Aorta (tissue), 5 donors: ENCODE results near the gene CHAT. TPM values are rescaled to one million over a fixed set of nuclear protein-coding genes. Genes with fewer than 3 reads are reported as not detected.
"Not testable (repeated sequence)": the region's sequence is repeated elsewhere in the genome, so short reads cannot be mapped to it uniquely, and the experiment has no call there.

ENCODE experiments used
- ATAC-seq: fragments of 200-7000 bp; cut with Tn5 transposase; one replicate; pipeline ENCODE4 v1.9.1; 2022; ENCODE audit warnings: moderate library complexity; ENCODE audit not compliant: low FRiP score
- DNase-seq, 2 donors: peaks; one replicate each; pipeline ENCODE4 v3.0.0-alpha.2; 2020
- H3K27ac ChIP-seq, 2 donors: one replicate each; pipeline ENCODE4 v1.5.1; 2013; ENCODE audit warnings: low read length in 2 of 2, mild to moderate bottlenecking in 2 of 2, moderate library complexity in 2 of 2, control low read depth in 1 of 2, inconsistent platforms in 1 of 2, low read depth in 1 of 2
- H3K27me3 ChIP-seq, 2 donors: one replicate each; pipeline ENCODE4 v1.6.1; 2013; ENCODE audit warnings: control low read depth in 1 of 2, low read length in 1 of 2, mild to moderate bottlenecking in 1 of 2, moderate library complexity in 1 of 2; ENCODE audit not compliant: insufficient read depth in 2 of 2, control insufficient read depth in 1 of 2
- H3K36me3 ChIP-seq, 2 donors: one replicate each; pipeline ENCODE4 v1.6.1; 2013; ENCODE audit warnings: control low read depth in 1 of 2, low read length in 1 of 2, mild to moderate bottlenecking in 1 of 2; ENCODE audit not compliant: insufficient read depth in 2 of 2, control insufficient read depth in 1 of 2
- H3K4me1 ChIP-seq, 2 donors: one replicate each; pipeline ENCODE4 v1.6.1; 2013; ENCODE audit warnings: low read length in 2 of 2, control low read depth in 1 of 2, mild to moderate bottlenecking in 1 of 2, moderate library complexity in 1 of 2; ENCODE audit not compliant: insufficient read depth in 2 of 2, control insufficient read depth in 1 of 2
- H3K4me3 ChIP-seq, 2 donors: one replicate each; pipeline ENCODE4 v1.5.1; 2013; ENCODE audit warnings: low read length in 2 of 2, control low read depth in 1 of 2, mild to moderate bottlenecking in 1 of 2
- H3K9me3 ChIP-seq: one replicate; pipeline ENCODE4 v1.6.1; 2013; ENCODE audit warnings: mild to moderate bottlenecking, low read length; ENCODE audit not compliant: control insufficient read depth
- WGBS, 2 donors: extraction: QIAGEN DNeasy Blood & Tissue Kit; methylation state at CpG; one replicate each; pipeline ENCODE4 v1.1.7; 2013; 5-methylcytosine and 5-hydroxymethylcytosine counted together
- intact Hi-C, 2 donors: fragments of 100-400 bp; cut with DNase I; formaldehyde crosslinking; loops; one replicate each; pipeline versions ENCODE4 v1.14.2 to v1.15.0; 2022
- polyA plus RNA-seq, 2 donors: library from polyadenylated mRNA; stranded (reverse); fragments of 200-250 nt; gene quantifications; one replicate each; pipeline ENCODE4 v1.2.3, GENCODE V29; 2013
- total RNA-seq, 2 donors: library from RNA; stranded (reverse); fragmentation: NEBNext Ultra II Directional; extraction: Animal tissue kit (Norgen Biotek cat#: 25700); gene quantifications; one replicate each; pipeline ENCODE4 v1.2.1, GENCODE V29; 2021
- donor health status: healthy with polysubstance abuse.
- donor health status: Bipolar disorder and iron deficiency.
- donor health status: DM: no; HTN: no; CAD: no.
- donor health status: DM: no; HTN: no; CAD: no.
- donor health status: DM: yes; HTN: yes; CAD: no.

Gene CHAT
- total and polyA plus RNA-seq, 4 donors, result not detected

DNA sequence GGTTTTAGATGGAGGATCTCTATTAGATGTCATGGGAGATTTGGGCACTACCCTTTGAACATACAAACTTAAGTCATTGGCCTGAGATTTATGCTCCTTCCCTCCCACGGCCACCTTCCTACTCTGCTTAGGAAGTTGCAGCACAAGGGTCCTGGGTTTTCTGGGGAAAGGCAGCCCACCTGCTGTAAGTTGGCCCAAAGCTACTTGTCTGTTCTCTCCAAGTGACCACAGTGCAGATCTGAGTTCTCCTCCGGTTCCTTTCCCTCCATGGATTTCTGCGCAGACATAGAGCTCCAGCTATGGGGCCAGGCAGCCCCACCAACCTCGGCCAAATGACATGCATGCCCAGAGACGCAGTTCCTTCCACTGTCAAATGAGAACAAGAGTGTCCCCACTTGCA, 52.8 kb downstream of the CHAT start:
- intact Hi-C loops, result no loop called here
- 77 to 78% methylated on average over 5 of the region's 5 CpGs for WGBS, 2 donors
- Histone ChIP-seq H3K27ac (no peak overlapping the region), H3K9me3 (no peaks in the 10 kb centered on the region), H3K36me3 (no peaks in the 10 kb centered on the region), H3K27me3 (no peaks in the 10 kb centered on the region), H3K4me3 (no peak overlapping the region), H3K4me1 (no peaks in the 10 kb centered on the region)
- no peak for ATAC-seq
- DNase-seq, result no peak

DNA sequence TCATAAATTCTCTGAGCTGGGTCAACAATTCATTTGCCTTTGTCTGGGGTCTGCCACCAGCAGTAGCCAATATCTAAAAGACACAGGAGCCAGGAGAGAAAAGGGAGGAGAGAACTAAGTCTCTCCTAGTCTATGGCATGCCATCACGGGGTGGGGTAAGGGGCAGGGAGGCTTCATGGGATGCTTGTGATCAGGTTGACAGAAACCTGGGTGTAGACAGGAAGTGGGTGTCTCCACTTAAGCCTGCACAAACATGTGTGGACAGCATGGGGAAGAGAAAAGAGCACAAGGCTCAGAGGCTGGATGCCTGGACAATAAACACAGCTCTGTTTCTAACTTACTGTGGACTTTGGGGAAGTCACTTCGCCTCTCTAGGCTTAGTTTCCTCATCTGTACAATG, 54.2 kb downstream of the CHAT start:
- H3K4me3 ChIP-seq, result no peak overlapping the region
- H3K36me3 ChIP-seq, result no peaks in the 10 kb centered on the region
- H3K4me1 ChIP-seq, result no peaks in the 10 kb centered on the region
- H3K27ac ChIP-seq, result no peak overlapping the region
- WGBS, 2 donors, result 68 to 80% methylated on average over 2 of the region's 2 CpGs
- intact Hi-C loops, result no loop called here
- no peaks in the 10 kb centered on the region for H3K9me3 ChIP-seq
- DNase-seq (no peak), ATAC-seq (no peak)
- H3K27me3 ChIP-seq, result no peaks in the 10 kb centered on the region

GRCh38 chr10:49668684-49669083, 54.8 kb downstream of the CHAT start:
- no peak overlapping the region for H3K27ac ChIP-seq
- WGBS, 2 donors, result 71 to 75% methylated on average over 6 of the region's 6 CpGs
- intact Hi-C loops, result no loop called here
- H3K36me3 ChIP-seq, result no peaks in the 10 kb centered on the region
- no peak overlapping the region for H3K4me3 ChIP-seq
- no peak for ATAC-seq
- no peak for DNase-seq
- no peaks in the 10 kb centered on the region for H3K9me3 ChIP-seq
- no peaks in the 10 kb centered on the region for H3K4me1 ChIP-seq
- no peaks in the 10 kb centered on the region for H3K27me3 ChIP-seq

DNA sequence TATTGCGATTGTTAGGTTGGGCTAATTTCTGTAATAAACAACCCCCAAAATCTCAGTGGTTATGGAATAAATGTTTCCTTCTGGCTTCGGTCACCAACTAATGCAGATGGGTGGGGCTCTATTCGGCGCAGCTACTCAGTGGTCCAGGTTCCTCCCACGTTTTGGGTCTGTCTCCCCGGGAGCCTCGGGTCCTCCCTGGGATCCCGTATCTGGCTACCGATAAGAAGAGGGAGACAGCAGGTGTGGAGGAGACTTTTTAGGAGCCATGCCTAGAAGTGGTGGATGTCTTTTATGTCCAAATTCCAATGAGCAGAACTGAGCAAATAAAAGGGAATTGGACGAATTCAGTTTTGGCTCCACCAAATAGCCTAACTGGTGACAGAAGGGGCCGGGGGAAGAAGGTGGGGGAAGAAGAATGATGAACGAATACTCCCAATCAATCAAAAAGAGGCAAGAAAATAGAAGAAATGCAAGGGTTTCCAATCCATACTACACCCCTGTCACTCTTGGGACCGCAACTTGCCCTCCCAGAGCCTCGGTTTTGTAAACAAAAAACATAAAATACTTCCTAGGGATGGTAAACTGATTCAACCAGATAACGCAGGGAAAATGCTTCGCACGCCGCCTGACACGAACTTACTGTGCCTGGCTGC, 65.1 kb downstream of the CHAT start:
- Histone ChIP-seq H3K9me3 (peaks cover 6% of the 10 kb centered on the region), H3K4me1 (no peaks in the 10 kb centered on the region), H3K36me3 (no peaks in the 10 kb centered on the region), H3K4me3 (no peak overlapping the region), H3K27me3 (no peaks in the 10 kb centered on the region), H3K27ac (no peak overlapping the region)
- ATAC-seq, result no peak
- DNase-seq, result no peak
- 13% methylated on average over 19 of the region's 19 CpGs for WGBS, 2 donors
- intact Hi-C loops, result no loop called here

DNA sequence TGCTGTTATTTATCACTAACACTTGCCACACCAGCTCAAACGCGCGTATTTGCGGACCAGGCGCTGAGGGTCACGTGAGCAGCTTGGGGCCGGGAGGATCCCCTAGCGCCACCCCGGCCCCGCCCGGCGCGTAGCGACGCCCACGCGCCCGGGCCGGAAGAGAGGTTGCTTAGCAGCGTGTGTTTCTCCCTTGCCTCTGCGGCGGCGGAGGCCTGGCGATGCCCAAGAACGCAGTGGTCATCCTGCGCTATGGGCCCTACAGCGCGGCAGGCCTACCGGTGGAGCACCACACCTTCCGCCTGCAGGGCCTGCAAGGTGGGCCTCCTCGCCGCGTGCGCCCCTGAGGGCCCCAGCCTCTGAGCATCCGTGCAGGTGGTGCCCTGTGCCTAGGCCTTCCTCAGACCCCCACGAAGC, 65.7 kb downstream of the CHAT start, which contains the start of gene C10orf53:
C10orf53 (plus strand) TSS at position 172 of the 414 bp plus-strand sequence; CDS start at position 219, 47 bp downstream.
- no peaks in the 10 kb centered on the region for H3K4me1 ChIP-seq
- H3K36me3 ChIP-seq, result no peaks in the 10 kb centered on the region
- ATAC-seq (no peak), DNase-seq (no peak)
- intact Hi-C loops, result no loop called here
- H3K9me3 ChIP-seq, result peaks cover 6% of the 10 kb centered on the region
- no peak within 1 kb of the TSS for H3K27ac ChIP-seq
- WGBS, 2 donors, result 7% methylated on average over 29 to 36 of the region's 36 CpGs
- H3K4me3 ChIP-seq, result no peak within 1 kb of the TSS
- no peaks in the 10 kb centered on the region for H3K27me3 ChIP-seq

DNA sequence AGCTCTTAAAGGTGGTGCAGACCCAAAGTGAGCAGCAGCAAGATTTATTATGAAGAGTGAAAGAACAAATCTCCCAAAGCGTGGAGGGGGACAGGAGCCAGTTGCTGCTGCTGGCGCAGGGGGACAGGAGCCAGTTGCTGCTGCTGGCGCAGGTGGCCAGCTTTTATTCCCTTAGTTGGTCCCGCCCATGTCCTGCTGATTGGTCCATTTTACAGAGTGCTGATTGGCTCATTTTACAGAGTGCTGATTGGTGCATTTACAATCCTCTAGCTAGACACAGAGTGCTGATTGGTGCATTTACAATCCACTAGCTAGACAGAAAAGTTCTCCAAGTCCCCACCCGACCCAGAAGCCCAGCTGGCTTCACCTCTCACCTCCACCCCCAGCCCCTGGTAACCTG, 68.6 kb downstream of the CHAT start:
- 71 to 77% methylated on average over 5 of the region's 5 CpGs for WGBS, 2 donors
- DNase-seq, ATAC-seq, intact Hi-C loops, H3K9me3 ChIP-seq, H3K4me3 ChIP-seq, H3K27me3 ChIP-seq, H3K27ac ChIP-seq, H3K36me3 ChIP-seq, H3K4me1 ChIP-seq: not testable (repeated sequence)

- Histone ChIP-seq H3K4me1 (no peaks in the 10 kb centered on the region), H3K27me3 (no peaks in the 10 kb centered on the region), H3K27ac (no peak overlapping the region), H3K36me3 (no peaks in the 10 kb centered on the region), H3K4me3 (no peak overlapping the region), H3K9me3 (peaks cover 9% of the 10 kb centered on the region)
- intact Hi-C loops, result no loop called here
- DNase-seq (no peak), ATAC-seq (no peak)
- 87 to 95% methylated on average over 2 of the region's 2 CpGs for WGBS, 2 donors
Measured at GRCh38 chr10:49682879-49683278, 69.0 kb downstream of the CHAT start.

DNA sequence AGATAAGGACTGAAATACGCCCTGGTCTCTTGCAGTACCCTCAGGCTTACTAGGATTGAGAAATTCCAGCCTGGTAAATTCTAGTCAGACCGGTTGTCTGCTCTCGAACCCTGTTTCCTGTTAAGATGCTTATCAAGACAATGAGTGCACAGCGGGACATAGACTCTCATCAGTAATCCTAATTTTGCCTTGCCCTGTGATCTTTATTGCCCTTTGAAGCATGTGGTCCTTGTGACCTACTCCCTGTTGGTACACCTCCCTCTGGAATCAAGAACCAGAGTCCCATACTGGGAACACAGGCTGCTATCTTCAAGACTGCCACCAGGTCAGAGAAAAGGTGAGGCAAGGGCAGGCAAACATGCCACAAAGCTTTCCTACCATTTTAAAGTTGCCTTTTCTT, 72.8 kb downstream of the CHAT start:
- no peaks in the 10 kb centered on the region for H3K4me1 ChIP-seq
- peaks cover 5% of the 10 kb centered on the region for H3K9me3 ChIP-seq
- H3K27ac ChIP-seq, result no peak overlapping the region
- intact Hi-C loops, result no loop called here
- DNase-seq (no peak), ATAC-seq (no peak)
- no peak overlapping the region for H3K4me3 ChIP-seq
- 63 to 70% methylated on average over 4 of the region's 4 CpGs for WGBS, 2 donors
- H3K27me3 ChIP-seq, result no peaks in the 10 kb centered on the region
- H3K36me3 ChIP-seq, result no peaks in the 10 kb centered on the region

DNA sequence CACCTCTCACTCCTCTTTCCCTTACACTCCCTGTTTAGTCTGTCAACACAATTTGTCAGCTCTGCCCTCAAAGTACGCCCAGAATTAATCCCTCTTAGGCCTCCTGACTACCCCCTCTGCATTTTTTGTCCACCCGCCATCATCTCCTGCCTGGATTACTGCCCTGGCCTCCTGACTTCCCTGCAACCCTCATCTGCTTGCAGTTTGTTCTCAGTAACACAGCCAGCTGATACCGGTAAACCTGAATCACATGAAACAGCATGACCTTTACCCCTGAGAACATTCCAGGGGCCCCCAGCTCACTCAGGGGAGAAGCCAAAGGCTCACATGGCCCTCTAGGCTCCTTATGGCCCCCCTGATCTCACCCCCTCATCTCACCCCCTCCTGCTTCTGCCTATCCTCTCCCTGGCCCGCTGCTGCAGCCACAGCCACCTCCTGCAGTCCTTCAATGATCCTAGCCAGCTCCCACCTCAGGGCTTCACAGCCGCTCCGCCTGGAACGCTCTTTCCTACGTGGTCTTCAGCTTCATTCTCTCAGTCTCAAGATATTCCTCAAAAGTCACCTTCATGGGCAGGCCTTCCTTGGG, 74.5 kb downstream of the CHAT start:
- H3K36me3 ChIP-seq, result no peaks in the 10 kb centered on the region
- no peak overlapping the region for H3K4me3 ChIP-seq
- DNase-seq, result no peak
- H3K4me1 ChIP-seq, result no peaks in the 10 kb centered on the region
- ATAC-seq, result no peak
- no peak overlapping the region for H3K27ac ChIP-seq
- WGBS, 2 donors, result 10 to 16% methylated on average over 8 of the region's 8 CpGs
- H3K9me3 ChIP-seq, result peaks cover 6% of the 10 kb centered on the region
- intact Hi-C loops, result no loop called here
- H3K27me3 ChIP-seq, result no peaks in the 10 kb centered on the region
